Measurements from ENCODE around the gene ZNRD2.

The ZNRD2 gene

GRCh38 chr11:65588199-65589054 is 18.1 kb downstream of the ZNRD2 start:
- no peak for DNase-seq (ENCODE audit: low read depth, low spot score)

DNA sequence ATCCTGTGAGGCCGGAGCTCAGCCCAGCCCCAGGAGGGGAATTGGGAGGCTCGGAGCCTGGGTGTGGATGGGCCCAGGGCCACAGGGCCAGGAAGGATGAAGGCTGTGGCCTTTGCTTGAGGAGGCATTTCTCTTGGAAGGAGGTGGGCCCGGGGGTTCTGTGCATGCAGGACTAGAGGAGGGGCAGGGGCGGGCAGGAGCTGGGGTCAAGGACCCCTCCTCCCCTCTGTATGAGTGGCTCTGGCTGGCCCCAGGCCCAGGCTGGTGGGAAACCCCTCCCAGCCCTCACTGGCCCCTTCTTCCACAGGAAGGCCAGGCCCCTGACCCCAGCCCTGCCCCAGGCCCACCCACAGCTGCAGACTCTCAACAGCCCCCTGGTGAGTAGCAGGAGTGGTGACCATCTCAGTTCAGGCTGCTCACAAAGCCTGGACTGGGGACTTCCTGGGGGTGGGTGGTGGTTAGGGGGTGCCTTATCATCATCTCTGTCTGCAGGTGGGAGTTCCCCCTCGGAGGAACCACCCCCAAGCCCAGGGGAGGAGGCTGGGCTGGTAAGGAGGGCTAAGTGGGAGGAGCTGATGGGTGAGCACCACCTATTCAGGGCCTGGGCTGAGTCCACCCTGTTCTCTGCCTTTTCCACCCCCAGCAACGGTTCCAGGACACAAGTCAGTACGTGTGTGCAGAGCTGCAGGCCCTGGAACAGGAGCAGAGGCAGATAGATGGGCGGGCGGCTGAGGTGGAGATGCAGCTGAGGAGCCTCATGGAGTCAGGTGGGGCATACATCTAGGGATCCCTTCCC is 19.4 kb downstream of the ZNRD2 start:
- no peak for DNase-seq (ENCODE audit: low read depth, low spot score)

DNA sequence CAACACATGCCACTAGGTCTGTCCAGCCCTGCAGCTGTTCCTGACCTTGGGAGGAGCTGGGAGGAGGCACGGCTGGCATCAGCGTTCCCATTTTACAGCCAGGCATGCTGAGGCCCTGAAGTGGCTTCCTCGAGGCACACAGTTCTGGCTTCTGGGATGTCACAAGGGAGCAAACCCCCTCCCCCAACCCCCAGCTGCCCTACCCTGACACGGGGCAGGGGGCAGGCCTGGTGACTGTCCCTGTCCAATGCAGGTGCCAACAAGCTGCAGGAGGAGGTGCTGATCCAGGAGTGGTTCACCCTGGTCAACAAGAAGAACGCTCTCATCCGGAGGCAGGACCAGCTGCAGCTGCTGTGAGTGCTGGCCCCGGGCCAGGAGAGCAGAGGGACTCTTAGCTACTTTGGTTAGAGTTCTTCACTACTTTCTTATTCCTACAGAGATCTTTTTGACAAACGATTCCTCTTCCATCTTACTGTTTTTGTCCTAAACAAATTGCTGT is 20.0 kb downstream of the ZNRD2 start:
- no peak for DNase-seq (ENCODE audit: low read depth, low spot score)

GRCh38 chr11:65591939-65592857 is 21.9 kb downstream of the ZNRD2 start:
- no peak for DNase-seq (ENCODE audit: low read depth, low spot score)

GRCh38 chr11:65592858-65593517 is 22.7 kb downstream of the ZNRD2 start:
- DNase-seq (ENCODE audit: low read depth, low spot score): no peak

GRCh38 chr11:65593518-65594414 is 23.5 kb downstream of the ZNRD2 start:
- DNase-seq (ENCODE audit: low read depth, low spot score): no peak

GRCh38 chr11:65595131-65595530 is 24.9 kb downstream of the ZNRD2 start:
- no peak for DNase-seq (ENCODE audit: low read depth, low spot score)

GRCh38 chr11:65595543-65596281 is 25.4 kb downstream of the ZNRD2 start, which contains the start of gene KCNK7:
Gene KCNK7, minus strand, starts transcription at chr11:65595800. Its CDS starts 28 bp downstream, at chr11:65595772.
- no peak for DNase-seq (ENCODE audit: low read depth, low spot score)

DNA sequence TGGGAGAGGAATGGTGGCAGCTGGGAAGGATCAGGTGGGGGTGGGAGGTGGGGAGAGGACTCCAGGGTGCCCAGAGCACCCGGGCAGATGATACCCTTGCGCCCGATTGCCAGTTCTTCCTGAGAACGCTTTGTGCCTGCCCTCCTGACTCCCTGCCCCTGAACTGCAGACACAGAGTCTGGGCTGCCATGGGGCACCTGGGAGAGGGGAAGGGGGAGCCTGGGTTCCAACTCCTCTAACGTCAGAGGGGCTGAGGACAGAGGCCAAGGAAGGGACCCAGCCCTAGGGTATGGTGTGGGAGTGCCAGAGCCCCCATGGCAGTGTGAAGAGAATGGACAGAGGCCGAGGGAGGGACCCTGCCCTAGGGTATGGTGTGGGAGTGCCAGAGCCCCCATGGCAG is 26.2 kb downstream of the ZNRD2 start:
- DNase-seq (ENCODE audit: low read depth, low spot score): no peak

- no peak for DNase-seq (ENCODE audit: low read depth, low spot score)
Observed at GRCh38 chr11:65598258-65598699, 28.0 kb downstream of the ZNRD2 start.

DNA sequence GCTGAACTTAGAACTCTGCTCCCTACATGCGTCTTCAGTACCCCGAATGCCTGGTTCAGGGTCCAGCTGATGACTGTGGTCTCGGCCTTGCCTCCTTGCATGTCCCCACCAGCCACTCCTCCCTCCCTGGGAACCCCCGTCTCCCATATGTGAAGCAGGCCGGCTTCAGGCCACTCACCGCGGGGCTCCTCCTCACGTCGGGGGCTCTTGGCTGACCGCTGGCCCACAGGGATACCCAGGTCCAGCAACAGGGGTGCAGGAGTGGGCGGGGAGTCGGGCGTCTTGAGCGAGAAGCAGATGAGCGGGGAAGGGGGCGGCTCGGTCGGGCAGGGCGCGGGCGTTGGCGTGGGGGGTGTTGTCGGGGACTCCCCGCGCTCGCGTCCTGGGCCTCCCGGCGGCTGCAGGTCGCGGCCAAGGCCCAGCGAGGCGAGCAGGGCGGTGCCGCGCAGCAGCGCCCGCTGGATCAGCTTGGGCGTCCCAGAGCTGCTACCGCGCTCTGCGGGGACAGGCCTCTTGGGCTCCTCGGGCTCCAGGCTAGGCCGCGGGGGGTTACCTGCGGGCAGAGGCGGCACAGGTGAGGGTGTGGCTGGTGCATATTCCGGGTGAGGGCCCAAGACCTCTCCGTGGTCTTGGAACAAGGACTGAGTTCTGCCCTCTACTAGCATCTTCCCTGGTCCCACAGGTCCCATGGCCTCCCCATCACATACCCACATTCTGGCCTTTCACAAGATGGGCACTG is 29.1 kb downstream of the ZNRD2 start:
- DNase-seq (ENCODE audit: low read depth, low spot score): no peak

DNA sequence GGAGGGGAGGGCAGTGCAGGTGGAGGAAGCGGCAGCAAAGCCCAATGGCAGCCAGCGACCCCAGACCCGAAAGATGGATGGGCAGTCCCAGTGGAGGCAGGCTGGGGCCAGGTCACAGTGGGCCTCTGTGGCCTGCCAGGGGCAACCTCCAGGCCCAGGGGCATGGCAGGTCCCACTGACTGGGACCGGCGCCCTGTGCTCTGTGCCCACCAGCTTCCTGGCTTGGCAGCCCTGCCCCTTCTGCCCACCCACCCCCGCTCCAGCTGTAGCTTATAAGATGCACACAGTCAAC is 29.6 kb downstream of the ZNRD2 start:
- no peak for DNase-seq (ENCODE audit: low read depth, low spot score)

DNA sequence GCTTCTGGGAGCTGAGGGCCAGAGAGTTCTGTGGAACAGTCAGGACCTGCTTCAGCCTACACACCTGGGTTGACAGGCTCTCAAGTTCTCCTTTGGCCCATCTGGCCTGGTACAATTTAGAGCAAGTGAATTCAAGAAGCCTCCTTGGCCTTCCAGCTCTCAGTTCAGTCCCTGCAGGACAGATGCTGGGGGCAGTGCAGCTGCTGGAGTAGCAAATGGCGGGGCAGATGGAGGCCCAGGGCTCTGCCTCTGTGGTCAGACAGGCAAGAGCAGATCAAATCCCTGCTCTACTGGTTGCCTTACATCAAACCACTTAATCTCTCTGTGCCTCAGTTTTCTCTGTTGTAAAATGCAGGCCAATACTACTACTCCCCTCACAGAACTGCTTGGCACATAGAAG is 34.0 kb downstream of the ZNRD2 start:
- DNase-seq (ENCODE audit: low read depth, low spot score): no peak

DNA sequence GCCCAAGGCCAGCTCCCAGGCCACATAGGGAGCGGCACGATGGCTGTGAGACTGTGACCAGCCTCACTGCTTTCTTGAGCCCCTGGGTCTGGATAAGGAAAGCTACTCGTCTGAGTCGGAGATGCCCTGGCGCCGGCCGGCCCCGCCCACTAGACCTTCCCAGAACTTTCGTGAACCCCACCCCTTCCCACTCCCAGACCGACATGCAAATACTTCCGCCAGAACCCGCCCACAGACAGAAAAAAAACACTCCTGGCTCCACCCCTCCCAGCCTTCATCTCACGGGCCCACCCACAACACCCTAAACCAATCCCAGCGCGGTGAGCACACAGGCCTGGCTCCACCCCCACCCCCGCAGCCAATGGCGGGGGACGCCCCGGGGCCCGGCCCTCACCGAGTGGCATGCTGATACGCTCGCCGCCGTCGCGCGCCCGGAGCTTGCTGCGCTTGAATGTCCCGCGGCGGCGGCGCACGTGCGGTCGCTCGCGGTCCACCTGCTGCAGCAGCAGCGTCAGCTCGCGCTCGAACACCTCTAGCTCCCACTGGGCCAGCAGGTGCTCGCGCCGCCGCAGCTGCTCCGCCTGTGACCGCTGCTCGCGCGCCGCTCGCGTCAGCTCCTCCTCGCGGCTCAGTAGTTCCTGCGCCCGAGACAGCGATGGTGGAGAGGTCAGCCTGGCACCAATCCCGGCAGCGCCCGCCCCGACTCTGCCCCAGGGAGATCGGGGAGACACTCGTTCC is 36.8 kb downstream of the ZNRD2 start:
- peak; percentile 67 for DNase-seq (ENCODE audit: low read depth, low spot score)

DNA sequence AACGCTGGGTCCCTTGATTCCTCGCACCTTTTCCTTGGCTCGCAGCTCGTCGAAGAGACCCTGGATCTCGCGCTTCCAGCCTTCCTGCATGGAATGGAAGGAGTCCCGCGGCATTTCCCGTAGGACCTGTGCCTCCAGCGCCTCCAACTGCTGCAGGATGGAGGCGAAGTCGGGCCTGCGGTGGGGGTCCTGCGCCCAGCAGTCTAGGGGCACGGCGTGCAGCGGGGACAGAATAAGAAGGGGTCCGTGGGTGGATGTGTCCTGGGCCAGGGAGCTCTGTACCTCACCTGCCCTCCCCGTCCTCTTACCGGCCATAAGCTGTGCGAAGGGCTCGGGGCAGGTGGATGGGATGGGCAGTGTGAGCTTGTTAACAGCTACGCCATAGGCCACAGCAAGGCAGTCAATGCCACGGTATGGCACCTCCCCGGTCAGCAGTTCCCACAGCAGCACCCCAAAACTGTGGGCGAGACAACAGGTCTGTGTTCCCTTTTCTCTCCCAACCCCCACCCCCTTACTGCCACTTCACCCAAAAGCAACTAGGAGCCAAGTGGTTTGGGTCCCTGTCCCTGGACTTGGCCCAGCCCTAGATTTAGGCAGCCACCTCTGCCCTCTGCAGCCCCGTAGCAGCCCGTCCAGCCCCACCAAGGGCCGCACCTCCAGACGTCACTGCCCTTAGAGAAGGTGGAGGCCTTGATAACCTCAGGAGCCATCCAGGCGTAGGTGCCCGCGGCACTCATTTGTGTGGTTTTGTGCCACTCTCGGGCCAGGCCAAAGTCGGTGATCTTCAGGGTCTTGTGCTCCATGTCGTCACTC is 37.5 kb downstream of the ZNRD2 start:
- no peak for DNase-seq (ENCODE audit: low read depth, low spot score)

GRCh38 chr11:65609229-65609628 is 39.0 kb downstream of the ZNRD2 start:
- DNase-seq (ENCODE audit: low read depth, low spot score): no peak

- no peak for DNase-seq (ENCODE audit: low read depth, low spot score)
Observed at GRCh38 chr11:65609665-65610064, 39.4 kb downstream of the ZNRD2 start.
